ENCODE data around the gene ADAMTS14. TPM values are rescaled to one million over a fixed set of nuclear protein-coding genes. Genes with fewer than 3 reads are reported as not detected.
"Not testable (repeated sequence)": the region's sequence is repeated elsewhere in the genome, so short reads cannot be mapped to it uniquely, and the experiment has no call there.

The ADAMTS14 gene
- total and polyA plus RNA-seq, 7 donors, result 0.03 to 0.18 (median 0.06) TPM; not detected in 3

DNA sequence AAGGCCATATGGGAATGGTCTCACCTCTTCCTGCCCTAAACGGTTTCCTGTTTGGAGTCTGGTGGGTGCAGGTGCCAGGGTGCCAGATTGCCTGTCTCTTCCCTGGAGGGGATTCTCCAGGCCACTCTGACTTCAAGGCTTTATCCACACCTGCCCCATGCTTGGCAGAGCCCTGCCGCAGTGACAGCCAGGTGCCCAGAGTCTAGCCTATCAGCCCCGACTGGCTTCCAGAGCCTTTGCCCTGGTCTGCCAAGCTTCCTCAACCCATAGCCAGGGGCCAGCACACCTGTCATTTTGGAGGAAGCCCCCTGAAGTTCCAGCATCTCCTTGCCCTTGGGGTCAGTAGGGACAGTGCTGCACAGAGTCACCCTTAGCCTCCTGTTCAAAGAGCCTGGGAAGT, 91.3 kb downstream of the ADAMTS14 start:
- Histone ChIP-seq H3K4me3 (no peak overlapping the region), H3K4me1 (no peaks in the 10 kb centered on the region), H3K36me3 (ENCODE audit: insufficient read depth in 1 of 2, low read depth in 1 of 2) (no peaks in the 10 kb centered on the region), H3K9me3 (no peaks in the 10 kb centered on the region), H3K27ac (no peak overlapping the region), H3K27me3 (ENCODE audit: insufficient read depth in 3 of 3, low read length in 2 of 3) (no peaks in the 10 kb centered on the region)
- no peak for ATAC-seq
- no peak for DNase-seq
- intact Hi-C loops (cut with DNase I), result no loop called here
- WGBS, 3 donors, result 53 to 59% (median 58%) methylated on average over 3 of the region's 3 CpGs
- TF ChIP-seq, protein P1, sequence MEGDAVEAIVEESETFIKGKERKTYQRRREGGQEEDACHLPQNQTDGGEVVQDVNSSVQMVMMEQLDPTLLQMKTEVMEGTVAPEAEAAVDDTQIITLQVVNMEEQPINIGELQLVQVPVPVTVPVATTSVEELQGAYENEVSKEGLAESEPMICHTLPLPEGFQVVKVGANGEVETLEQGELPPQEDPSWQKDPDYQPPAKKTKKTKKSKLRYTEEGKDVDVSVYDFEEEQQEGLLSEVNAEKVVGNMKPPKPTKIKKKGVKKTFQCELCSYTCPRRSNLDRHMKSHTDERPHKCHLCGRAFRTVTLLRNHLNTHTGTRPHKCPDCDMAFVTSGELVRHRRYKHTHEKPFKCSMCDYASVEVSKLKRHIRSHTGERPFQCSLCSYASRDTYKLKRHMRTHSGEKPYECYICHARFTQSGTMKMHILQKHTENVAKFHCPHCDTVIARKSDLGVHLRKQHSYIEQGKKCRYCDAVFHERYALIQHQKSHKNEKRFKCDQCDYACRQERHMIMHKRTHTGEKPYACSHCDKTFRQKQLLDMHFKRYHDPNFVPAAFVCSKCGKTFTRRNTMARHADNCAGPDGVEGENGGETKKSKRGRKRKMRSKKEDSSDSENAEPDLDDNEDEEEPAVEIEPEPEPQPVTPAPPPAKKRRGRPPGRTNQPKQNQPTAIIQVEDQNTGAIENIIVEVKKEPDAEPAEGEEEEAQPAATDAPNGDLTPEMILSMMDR (IDR thresholded peaks at IDR 0.05), result no peak

DNA sequence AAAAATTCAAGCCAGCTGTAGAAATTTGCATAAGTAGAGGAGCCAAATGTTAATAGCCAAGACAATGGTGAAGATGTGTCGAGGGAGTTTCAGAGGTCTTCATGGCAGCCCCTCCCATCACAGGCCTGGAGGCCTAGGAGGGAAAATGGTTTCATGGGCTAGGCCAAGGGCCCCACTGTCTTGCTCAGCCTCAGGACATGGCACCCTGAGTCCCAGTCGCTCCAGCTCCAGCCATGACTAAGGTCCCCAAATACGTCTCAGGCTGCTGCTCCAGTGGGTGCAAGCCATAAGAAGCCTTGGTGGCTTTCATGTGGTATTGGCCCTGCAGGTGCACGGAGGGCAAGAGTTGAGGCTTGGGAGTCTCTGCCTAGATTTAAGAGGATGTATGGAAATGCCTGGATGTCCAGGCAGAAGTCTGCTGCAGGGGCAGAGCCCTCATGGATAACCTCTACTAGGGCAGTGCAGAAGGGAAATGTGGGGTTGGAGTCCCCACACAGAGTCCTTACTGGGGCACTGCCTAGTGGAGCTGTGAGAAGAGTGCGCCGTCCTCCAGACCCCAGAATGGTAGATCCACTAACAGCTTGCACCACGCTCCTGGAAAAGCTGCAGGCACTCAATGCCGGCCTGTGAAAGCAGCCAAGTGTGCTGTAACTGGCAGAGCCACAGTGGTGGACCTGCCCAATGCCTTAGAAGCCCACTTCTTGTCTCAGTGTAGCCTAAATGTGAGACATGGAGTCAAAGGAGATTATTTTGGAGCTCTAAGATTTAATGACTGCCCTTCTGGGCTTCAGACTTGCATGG, 93.7 kb downstream of the ADAMTS14 start:
- WGBS, 3 donors, result 95 to 97% (median 96%) methylated on average over 8 of the region's 8 CpGs
- Histone ChIP-seq H3K27ac (no peak overlapping the region), H3K4me1 (no peaks in the 10 kb centered on the region), H3K36me3 (ENCODE audit: insufficient read depth in 1 of 2, low read depth in 1 of 2) (no peaks in the 10 kb centered on the region), H3K4me3 (no peak overlapping the region), H3K27me3 (ENCODE audit: insufficient read depth in 3 of 3, low read length in 2 of 3) (no peaks in the 10 kb centered on the region), H3K9me3 (no peaks in the 10 kb centered on the region)
- DNase-seq (no peak), ATAC-seq (no peak)
- TF ChIP-seq, protein P1 (IDR thresholded peaks at IDR 0.05), result no peak
- intact Hi-C loops (cut with DNase I), result no loop called here

DNA sequence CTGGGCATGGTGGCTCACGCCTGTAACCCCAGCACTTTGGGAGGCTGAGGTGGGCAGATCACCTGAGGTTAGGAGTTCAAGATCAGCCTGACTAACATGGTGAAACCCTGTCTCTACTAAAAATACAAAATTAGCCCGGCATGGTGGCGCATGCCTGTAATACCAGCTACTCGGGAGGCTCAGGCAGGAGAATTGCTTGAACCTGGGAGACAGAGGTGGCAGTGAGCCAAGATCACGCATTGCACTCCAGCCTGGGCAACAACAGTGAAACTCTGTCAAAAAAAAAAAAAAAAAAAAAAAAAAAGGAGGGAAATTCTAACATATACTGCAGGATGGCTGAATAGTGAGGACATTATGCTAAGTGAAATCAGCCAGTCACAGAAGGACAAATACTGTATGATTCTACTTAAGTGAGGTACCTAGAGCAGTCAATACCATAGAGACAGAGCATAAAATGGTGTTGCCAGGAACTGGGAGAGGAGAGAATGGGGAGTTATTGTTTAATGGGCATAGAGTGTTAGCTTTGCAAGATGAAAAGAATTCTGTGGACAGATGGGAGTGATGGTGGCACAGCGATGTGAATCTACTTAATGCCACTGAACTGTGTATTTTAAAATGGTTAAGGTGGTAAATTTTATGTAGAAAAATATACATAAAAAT, 95.8 kb downstream of the ADAMTS14 start:
- ATAC-seq; intact Hi-C loops (cut with DNase I): not testable (repeated sequence)
- 69 to 79% (median 77%) methylated on average over 6 of the region's 6 CpGs for WGBS, 3 donors

DNA sequence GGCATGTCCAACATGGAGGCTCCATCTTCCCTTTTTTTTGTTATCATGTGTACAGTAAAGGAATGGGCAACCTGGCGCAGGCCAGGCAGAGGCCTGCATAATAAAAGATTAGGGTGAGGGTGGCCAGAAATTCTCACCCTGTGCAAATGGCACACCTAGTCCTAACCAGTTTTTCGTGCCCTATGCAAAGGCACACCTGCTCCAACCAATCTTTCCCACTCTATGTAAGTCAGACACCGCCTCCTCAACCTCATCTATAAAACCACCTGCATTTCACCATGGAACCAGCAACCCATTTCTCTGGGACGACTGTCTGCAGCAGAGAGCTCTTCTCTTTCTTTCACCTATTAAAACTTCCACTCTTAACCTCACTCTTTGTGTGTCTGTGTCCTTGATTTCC, 96.8 kb downstream of the ADAMTS14 start:
- H3K36me3 ChIP-seq (ENCODE audit: insufficient read depth in 1 of 2, low read depth in 1 of 2), result no peaks in the 10 kb centered on the region
- no peaks in the 10 kb centered on the region for H3K4me1 ChIP-seq
- H3K27me3 ChIP-seq (ENCODE audit: insufficient read depth in 3 of 3, low read length in 2 of 3), result no peaks in the 10 kb centered on the region
- DNase-seq (no peak), ATAC-seq (no peak)
- TF ChIP-seq, protein P1 (IDR thresholded peaks at IDR 0.05), result no peak
- no peak overlapping the region for H3K4me3 ChIP-seq
- 88 to 94% (median 92%) methylated on average over 4 of the region's 4 CpGs for WGBS, 3 donors
- no peaks in the 10 kb centered on the region for H3K9me3 ChIP-seq
- H3K27ac ChIP-seq, result no peak overlapping the region
- intact Hi-C loops (cut with DNase I), result no loop called here

More for the DNA sequence above, 95.8 kb downstream of the ADAMTS14 start:
- not testable (repeated sequence) for H3K27ac ChIP-seq; H3K4me3 ChIP-seq; DNase-seq; H3K27me3 ChIP-seq (ENCODE audit: insufficient read depth in 3 of 3, low read length in 2 of 3); H3K4me1 ChIP-seq; H3K36me3 ChIP-seq (ENCODE audit: insufficient read depth in 1 of 2, low read depth in 1 of 2); H3K9me3 ChIP-seq

DNA sequence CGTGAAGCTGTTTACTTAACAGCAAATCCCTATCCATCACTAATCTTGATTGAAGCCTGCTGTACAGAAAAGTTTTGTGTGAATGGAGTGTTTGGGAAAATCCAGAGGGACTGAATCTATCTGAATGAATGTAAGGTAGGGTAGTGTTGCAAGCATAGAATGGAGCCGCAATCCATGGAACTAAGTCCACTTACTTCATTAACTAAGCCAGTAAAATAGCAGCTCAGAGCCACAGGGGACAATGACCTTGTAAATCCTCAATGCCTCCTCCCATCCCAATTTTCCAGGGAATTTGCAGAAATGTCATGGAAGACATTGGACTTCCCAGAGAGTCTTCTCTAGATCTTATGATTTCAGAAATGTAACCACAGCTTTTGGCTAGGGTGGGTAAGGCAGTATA, 97.7 kb downstream of the ADAMTS14 start:
- H3K27me3 ChIP-seq (ENCODE audit: insufficient read depth in 3 of 3, low read length in 2 of 3), result no peaks in the 10 kb centered on the region
- intact Hi-C loops (cut with DNase I), result no loop called here
- 70 to 92% (median 73%) methylated on average over 2 of the region's 2 CpGs for WGBS, 3 donors
- ATAC-seq (no peak), DNase-seq (no peak)
- TF ChIP-seq, protein P1 (IDR thresholded peaks at IDR 0.05), result no peak
- H3K27ac ChIP-seq, result no peak overlapping the region
- no peaks in the 10 kb centered on the region for H3K9me3 ChIP-seq
- no peaks in the 10 kb centered on the region for H3K36me3 ChIP-seq (ENCODE audit: insufficient read depth in 1 of 2, low read depth in 1 of 2)
- no peak overlapping the region for H3K4me3 ChIP-seq
- H3K4me1 ChIP-seq, result no peaks in the 10 kb centered on the region

DNA sequence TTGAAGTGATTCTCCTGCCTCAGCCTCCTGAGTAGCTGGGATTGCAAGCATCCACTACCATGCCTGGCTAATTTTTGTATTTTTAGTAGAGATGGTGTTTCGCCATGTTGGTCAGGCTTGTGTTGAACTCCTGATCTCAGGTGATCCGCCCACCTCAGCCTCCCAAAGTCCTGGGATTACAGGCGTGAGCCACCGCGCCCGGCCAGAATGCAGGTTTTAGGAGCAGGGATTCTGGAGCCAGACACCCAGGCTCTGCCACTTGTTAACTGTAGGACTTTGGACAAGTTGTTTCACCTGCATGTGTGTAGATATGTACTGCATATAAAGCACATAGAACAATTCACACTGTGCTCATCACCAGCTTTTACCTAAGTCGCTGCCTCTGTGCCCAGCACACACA, 98.2 kb downstream of the ADAMTS14 start:
- DNase-seq; H3K27ac ChIP-seq; H3K27me3 ChIP-seq (ENCODE audit: insufficient read depth in 3 of 3, low read length in 2 of 3); H3K4me1 ChIP-seq; intact Hi-C loops (cut with DNase I); H3K36me3 ChIP-seq (ENCODE audit: insufficient read depth in 1 of 2, low read depth in 1 of 2); H3K4me3 ChIP-seq; ATAC-seq; H3K9me3 ChIP-seq: not testable (repeated sequence)
- 96% methylated on average over 7 of the region's 7 CpGs for WGBS, 3 donors
